Measurements from ENCODE around the gene GSC2. TPM values are rescaled to one million over a fixed set of nuclear protein-coding genes. Genes with fewer than 3 reads are reported as not detected.

GSC2 gene
- total and polyA plus RNA-seq, 9 of the 15 experiments (the other 6 are each of a cell fraction or from before 2014, with no cell fraction given), result not detected

DNA sequence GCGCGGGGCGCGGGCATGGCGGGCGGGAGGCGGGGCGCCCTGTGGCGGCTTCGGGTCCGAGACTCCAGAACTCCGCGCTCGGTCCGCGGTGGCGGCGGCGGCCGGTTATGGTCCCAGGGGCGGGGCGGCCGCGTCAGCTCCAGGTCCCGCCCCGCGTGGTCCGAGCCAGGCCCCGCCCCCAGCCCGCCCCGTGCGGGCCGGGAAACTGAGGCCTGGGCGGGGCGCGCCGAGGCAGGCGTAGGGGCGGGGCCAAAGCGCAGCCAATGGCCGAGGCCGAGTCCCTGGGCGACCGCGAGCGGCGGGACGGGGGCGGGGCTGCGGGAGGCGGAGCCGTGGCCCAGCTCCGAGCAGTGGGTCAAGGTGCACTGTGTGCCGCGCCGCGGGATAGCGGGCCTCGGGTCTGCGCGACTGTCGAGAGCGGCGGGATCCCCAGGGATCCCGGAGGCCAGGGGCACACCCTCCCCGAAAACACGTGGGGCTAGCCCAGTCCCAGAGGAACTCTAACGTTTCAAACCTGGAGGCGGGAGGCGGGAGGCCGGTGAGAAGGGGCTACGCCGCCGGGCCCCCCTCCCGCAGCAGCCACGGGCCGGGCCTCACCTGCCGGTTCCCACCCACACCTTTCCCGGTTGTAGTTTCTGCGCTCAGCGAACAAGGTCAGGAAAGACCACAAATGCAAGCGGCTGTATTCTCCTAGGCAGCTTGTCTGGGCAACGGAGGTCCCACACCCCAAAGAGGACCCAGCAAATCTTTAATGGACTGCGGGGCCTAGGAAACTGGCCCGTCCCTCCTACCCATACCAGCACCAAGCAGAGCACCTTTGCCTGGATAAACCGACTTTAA, 28.8 kb upstream of the GSC2 start, which contains the start of gene SLC25A1 (continued):
- TF ChIP-seq, protein P1, sequence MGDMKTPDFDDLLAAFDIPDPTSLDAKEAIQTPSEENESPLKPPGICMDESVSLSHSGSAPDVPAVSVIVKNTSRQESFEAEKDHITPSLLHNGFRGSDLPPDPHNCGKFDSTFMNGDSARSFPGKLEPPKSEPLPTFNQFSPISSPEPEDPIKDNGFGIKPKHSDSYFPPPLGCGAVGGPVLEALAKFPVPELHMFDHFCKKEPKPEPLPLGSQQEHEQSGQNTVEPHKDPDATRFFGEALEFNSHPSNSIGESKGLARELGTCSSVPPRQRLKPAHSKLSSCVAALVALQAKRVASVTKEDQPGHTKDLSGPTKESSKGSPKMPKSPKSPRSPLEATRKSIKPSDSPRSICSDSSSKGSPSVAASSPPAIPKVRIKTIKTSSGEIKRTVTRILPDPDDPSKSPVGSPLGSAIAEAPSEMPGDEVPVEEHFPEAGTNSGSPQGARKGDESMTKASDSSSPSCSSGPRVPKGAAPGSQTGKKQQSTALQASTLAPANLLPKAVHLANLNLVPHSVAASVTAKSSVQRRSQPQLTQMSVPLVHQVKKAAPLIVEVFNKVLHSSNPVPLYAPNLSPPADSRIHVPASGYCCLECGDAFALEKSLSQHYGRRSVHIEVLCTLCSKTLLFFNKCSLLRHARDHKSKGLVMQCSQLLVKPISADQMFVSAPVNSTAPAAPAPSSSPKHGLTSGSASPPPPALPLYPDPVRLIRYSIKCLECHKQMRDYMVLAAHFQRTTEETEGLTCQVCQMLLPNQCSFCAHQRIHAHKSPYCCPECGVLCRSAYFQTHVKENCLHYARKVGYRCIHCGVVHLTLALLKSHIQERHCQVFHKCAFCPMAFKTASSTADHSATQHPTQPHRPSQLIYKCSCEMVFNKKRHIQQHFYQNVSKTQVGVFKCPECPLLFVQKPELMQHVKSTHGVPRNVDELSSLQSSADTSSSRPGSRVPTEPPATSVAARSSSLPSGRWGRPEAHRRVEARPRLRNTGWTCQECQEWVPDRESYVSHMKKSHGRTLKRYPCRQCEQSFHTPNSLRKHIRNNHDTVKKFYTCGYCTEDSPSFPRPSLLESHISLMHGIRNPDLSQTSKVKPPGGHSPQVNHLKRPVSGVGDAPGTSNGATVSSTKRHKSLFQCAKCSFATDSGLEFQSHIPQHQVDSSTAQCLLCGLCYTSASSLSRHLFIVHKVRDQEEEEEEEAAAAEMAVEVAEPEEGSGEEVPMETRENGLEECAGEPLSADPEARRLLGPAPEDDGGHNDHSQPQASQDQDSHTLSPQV (IDR thresholded peaks at IDR 0.05), result no peak
- TF ChIP-seq ZNF174 (CRISPR knock-in tag; IDR thresholded peaks at IDR 0.05) (no peak), ZNF436 (CRISPR knock-in tag; IDR thresholded peaks at IDR 0.05) (peak; percentile 2; the same call in 1 of the 2 replicates), RBM39 (optimal IDR thresholded peaks at IDR 0.05; ENCODE audit: low read depth, low read length) (no peak), CREB3 (tag; conservative IDR thresholded peaks at IDR 0.05; ENCODE audit: low read depth) (no peak), HNRNPL (IDR thresholded peaks at IDR 0.05; ENCODE audit: low read depth, low read length) (no peak), YY1 (IDR thresholded peaks at IDR 0.05; ENCODE audit: borderline replicate concordance in 1 of 3, control insufficient read depth in 1 of 3, extremely low read depth in 1 of 3, insufficient read depth in 3 of 3, insufficient read length in 1 of 3, insufficient replicate concordance in 2 of 3, low read depth in 1 of 3, low read length in 2 of 3) (peak in 1 of 3 experiments; percentile 71), POLR2G (IDR thresholded peaks at IDR 0.05; ENCODE audit: low read depth, low read length) (no peak), NCOA2 (IDR thresholded peaks at IDR 0.05; ENCODE audit: partially characterized antibody in 2 of 2) (no peak), SMARCA5 (IDR thresholded peaks at IDR 0.05) (no peak), GTF2F1 (IDR thresholded peaks at IDR 0.05; ENCODE audit: low read depth, low read length) (0 out of 2 replicates have a peak, but pooled peaks have one; percentile 16), SMAD4 (CRISPR knock-in tag; conservative IDR thresholded peaks at IDR 0.05) (no peak; the same call in 1 of the 2 replicates), DIDO1 (tag; IDR thresholded peaks at IDR 0.05; ENCODE audit: low read depth) (no peak), TEAD2 (tag; IDR thresholded peaks at IDR 0.05) (no peak), HOXB6 (CRISPR knock-in tag; IDR thresholded peaks at IDR 0.05; ENCODE audit: borderline replicate concordance) (peak; percentile 78; the same call in 1 of the 2 replicates), ZNF507 (tag; conservative IDR thresholded peaks at IDR 0.05) (no peak), BRD4 (IDR thresholded peaks at IDR 0.05) (peak; percentile 50; the same call in 1 of the 2 replicates), HMGN3 (IDR thresholded peaks at IDR 0.05; ENCODE audit: borderline replicate concordance, extremely low read depth, insufficient read length, low read depth, low read length) (no peak), HDAC1 (IDR thresholded peaks at IDR 0.05) (no peak), NFATC3 (IDR thresholded peaks at IDR 0.05) (no peak), MEF2D (tag; conservative IDR thresholded peaks at IDR 0.05; ENCODE audit: low read depth) (no peak; the same call in 1 of the 2 replicates)
- TF ChIP-seq, protein P2, sequence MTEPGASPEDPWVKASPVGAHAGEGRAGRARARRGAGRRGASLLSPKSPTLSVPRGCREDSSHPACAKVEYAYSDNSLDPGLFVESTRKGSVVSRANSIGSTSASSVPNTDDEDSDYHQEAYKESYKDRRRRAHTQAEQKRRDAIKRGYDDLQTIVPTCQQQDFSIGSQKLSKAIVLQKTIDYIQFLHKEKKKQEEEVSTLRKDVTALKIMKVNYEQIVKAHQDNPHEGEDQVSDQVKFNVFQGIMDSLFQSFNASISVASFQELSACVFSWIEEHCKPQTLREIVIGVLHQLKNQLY (CRISPR knock-in tag; conservative IDR thresholded peaks at IDR 0.05), result peak; percentile 49 to 77; a peak in 2 of 4 replicates

All from K562 (cell line).